H7 (cell line): ENCODE data around the gene PPME1. TPM values are rescaled to one million over a fixed set of nuclear protein-coding genes. Genes with fewer than 3 reads are reported as not detected.

ENCODE experiments used
- DNase-seq: peaks from one replicate; pipeline ENCODE4 v3.0.0; 2012
- H3K27me3 ChIP-seq: 2 replicates; pipeline ENCODE4 v1.6.0; 2011; ENCODE audit warnings: mild to moderate bottlenecking, low read length; ENCODE audit not compliant: control insufficient read depth, insufficient read depth
- H3K36me3 ChIP-seq: replicated peaks from 2 replicates; pipeline ENCODE4 v1.5.1; 2011; ENCODE audit warnings: low read length; ENCODE audit not compliant: control insufficient read depth, insufficient read depth
- H3K4me3 ChIP-seq: 2 replicates; pipeline ENCODE4 v1.5.1; 2011; ENCODE audit warnings: low read depth, mild to moderate bottlenecking, control low read depth, low read length, moderate library complexity; ENCODE audit not compliant: insufficient read depth
- total RNA-seq: library from RNA; depleted of rRNA; stranded (reverse); fragments of >200 nt; shearing (Covaris generic); gene quantifications from 2 replicates; pipeline ENCODE4 v1.2.3, GENCODE V29; 2014; rRNA removed

The PPME1 gene
- total RNA-seq, 1 experiment from 2014 or later: 38.6 TPM

DNA sequence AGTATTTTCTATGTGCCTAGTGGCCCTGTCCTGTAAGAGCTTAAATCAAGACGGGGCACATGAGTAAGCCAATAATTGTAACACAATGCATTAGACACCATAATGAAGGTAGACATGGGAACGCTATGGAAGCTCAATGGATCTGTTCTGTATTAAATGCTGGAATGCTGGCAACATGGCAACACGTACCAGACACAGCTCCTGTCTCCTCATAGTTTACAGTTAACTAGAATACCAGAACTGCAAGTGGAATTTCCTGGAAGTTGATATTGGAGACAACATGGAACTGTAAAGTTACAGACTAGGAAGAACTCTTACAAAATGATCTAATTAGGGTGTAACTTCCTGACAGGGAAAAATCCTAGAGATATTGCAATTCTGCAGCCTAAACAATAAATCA, 127.9 kb downstream of the PPME1 start:
- Histone ChIP-seq H3K4me3 (no peak overlapping the region), H3K27me3 (no peaks in the 10 kb centered on the region), H3K36me3 (no peaks in the 10 kb centered on the region)
- no peak for DNase-seq

Other genes with a start within 250 kb of the PPME1 start
- gene DNAJB13, start 220.3 kb upstream of the PPME1 start, total RNA-seq: not detected in 2 replicates
- 32.4 and 43.6 TPM in 2 replicates for gene UCP2, start 188.4 kb upstream of the PPME1 start, total RNA-seq
- gene UCP3, start 162.2 kb upstream of the PPME1 start, total RNA-seq: 0.10 TPM in 1 of 2 replicates, not detected in the other
- 8.0 and 14.4 TPM in 2 replicates for gene C2CD3, start 287 bp upstream of the PPME1 start, total RNA-seq
- 0.14 TPM in 1 of 2 replicates, not detected in the other for gene P4HA3, start 140.4 kb downstream of the PPME1 start, total RNA-seq
- 13.4 and 17.9 TPM in 2 replicates for gene PGM2L1, start 227.1 kb downstream of the PPME1 start, total RNA-seq